HUES64 (cell line): ENCODE measurements around the gene MEIS2.

Experiments
- H3K27ac ChIP-seq: 2 replicates; pipeline ENCODE4 v1.7.0; 2013; ENCODE audit warnings: low read depth, low read length, inconsistent platforms
- H3K27me3 ChIP-seq: 2 replicates; pipeline ENCODE4 v1.6.1; 2013; ENCODE audit warnings: mild to moderate bottlenecking, low read length; ENCODE audit not compliant: insufficient read depth
- H3K36me3 ChIP-seq: 2 replicates; pipeline ENCODE4 v1.6.1; 2013; ENCODE audit warnings: mild to moderate bottlenecking, low read length; ENCODE audit not compliant: insufficient read depth
- H3K4me1 ChIP-seq: 2 replicates; pipeline ENCODE4 v1.6.1; 2013; ENCODE audit warnings: mild to moderate bottlenecking, low read length, moderate library complexity; ENCODE audit not compliant: insufficient read depth
- H3K4me3 ChIP-seq: 2 replicates; pipeline ENCODE4 v1.5.1; 2013; ENCODE audit warnings: mild to moderate bottlenecking, low read length, moderate library complexity
- H3K9ac ChIP-seq: 2 replicates; pipeline ENCODE4 v1.6.1; 2013; ENCODE audit warnings: mild to moderate bottlenecking, low read depth, low read length
- H3K9me3 ChIP-seq: 2 replicates; pipeline ENCODE4 v1.6.1; 2013; ENCODE audit warnings: low read depth, low read length; ENCODE audit not compliant: insufficient read depth
- WGBS: fragments of 150-250, 120-280 bp; methylation state at CpG from one replicate; pipeline ENCODE4 v1.1.7; 2013; ENCODE audit warnings: missing lambda C conversion rate; 5-methylcytosine and 5-hydroxymethylcytosine counted together

Gene MEIS2

GRCh38 chr15:37072181-37072580 lies 28.2 kb downstream of the MEIS2 start:
- Histone ChIP-seq H3K27ac (no peak overlapping the region), H3K36me3 (no peaks in the 10 kb centered on the region), H3K9ac (no peak overlapping the region), H3K9me3 (no peaks in the 10 kb centered on the region), H3K4me1 (no peaks in the 10 kb centered on the region), H3K4me3 (no peak overlapping the region), H3K27me3 (no peaks in the 10 kb centered on the region)
- 89% methylated on average over 1 of the region's 1 CpG for WGBS

- Histone ChIP-seq H3K9ac (no peak overlapping the region), H3K27ac (no peak overlapping the region), H3K4me3 (no peak overlapping the region), H3K4me1 (no peaks in the 10 kb centered on the region), H3K36me3 (no peaks in the 10 kb centered on the region), H3K27me3 (no peaks in the 10 kb centered on the region), H3K9me3 (no peaks in the 10 kb centered on the region)
- WGBS, result 91% methylated on average over 3 of the region's 3 CpGs
These were observed 29.2 kb downstream of the MEIS2 start for GRCh38 chr15:37071134-37071533.

- WGBS, result 86% methylated on average over 2 of the region's 2 CpGs
- no peak overlapping the region for H3K4me3 ChIP-seq
- H3K27ac ChIP-seq, result no peak overlapping the region
- H3K9me3 ChIP-seq, result no peaks in the 10 kb centered on the region
- H3K27me3 ChIP-seq, result no peaks in the 10 kb centered on the region
- H3K9ac ChIP-seq, result no peak overlapping the region
- H3K4me1 ChIP-seq, result no peaks in the 10 kb centered on the region
- H3K36me3 ChIP-seq, result no peaks in the 10 kb centered on the region
These were observed 29.7 kb downstream of the MEIS2 start for GRCh38 chr15:37070686-37071085.

GRCh38 chr15:37061996-37062395 lies 38.4 kb downstream of the MEIS2 start:
- no peak overlapping the region for H3K4me3 ChIP-seq
- H3K4me1 ChIP-seq, result peaks cover 17% of the 10 kb centered on the region
- 94% methylated on average over 1 of the region's 1 CpG for WGBS

GRCh38 chr15:37059086-37059485 lies 41.3 kb downstream of the MEIS2 start:
- Histone ChIP-seq H3K4me1 (peaks cover 36% of the 10 kb centered on the region), H3K36me3 (no peaks in the 10 kb centered on the region), H3K4me3 (no peak overlapping the region), H3K9me3 (no peaks in the 10 kb centered on the region), H3K9ac (no peak overlapping the region), H3K27me3 (no peaks in the 10 kb centered on the region), H3K27ac (no peak overlapping the region)
- 89% methylated on average over 1 of the region's 2 CpGs for WGBS

More at GRCh38 chr15:37061996-37062395, 38.4 kb downstream of the MEIS2 start:
- Histone ChIP-seq H3K36me3 (no peaks in the 10 kb centered on the region), H3K27me3 (no peaks in the 10 kb centered on the region), H3K27ac (no peak overlapping the region), H3K9me3 (no peaks in the 10 kb centered on the region), H3K9ac (no peak overlapping the region)

GRCh38 chr15:37058316-37058985 lies 41.9 kb downstream of the MEIS2 start:
- Histone ChIP-seq H3K27me3 (no peaks in the 10 kb centered on the region), H3K4me1 (peaks cover 36% of the 10 kb centered on the region), H3K9me3 (no peaks in the 10 kb centered on the region), H3K9ac (no peak overlapping the region), H3K4me3 (no peak overlapping the region), H3K36me3 (no peaks in the 10 kb centered on the region), H3K27ac (no peak overlapping the region; the same call in 1 of the 2 replicates)
- WGBS, result 48% methylated on average over 6 of the region's 6 CpGs

- Histone ChIP-seq H3K27me3 (no peaks in the 10 kb centered on the region), H3K36me3 (no peaks in the 10 kb centered on the region), H3K27ac (no peak overlapping the region; the same call in 1 of the 2 replicates), H3K4me1 (peaks cover 36% of the 10 kb centered on the region), H3K4me3 (no peak overlapping the region), H3K9ac (no peak overlapping the region), H3K9me3 (no peaks in the 10 kb centered on the region)
- WGBS, result 85% methylated on average over 6 of the region's 9 CpGs
These were observed 42.5 kb downstream of the MEIS2 start for GRCh38 chr15:37057831-37058230.

- Histone ChIP-seq H3K9ac (no peak overlapping the region), H3K4me3 (no peak overlapping the region), H3K9me3 (no peaks in the 10 kb centered on the region), H3K27ac (no peak overlapping the region), H3K27me3 (no peaks in the 10 kb centered on the region), H3K36me3 (no peaks in the 10 kb centered on the region), H3K4me1 (peaks cover 36% of the 10 kb centered on the region)
- 82% methylated on average over 7 of the region's 7 CpGs for WGBS
These were observed 43.1 kb downstream of the MEIS2 start for GRCh38 chr15:37057256-37057655.

- peak overlapping the region; percentile 4; the same call in 1 of the 2 replicates for H3K27ac ChIP-seq
- H3K36me3 ChIP-seq, result no peaks in the 10 kb centered on the region
These were observed 43.9 kb downstream of the MEIS2 start for GRCh38 chr15:37056177-37057121.

GRCh38 chr15:37055481-37055880 lies 44.9 kb downstream of the MEIS2 start:
- H3K9me3 ChIP-seq, result peaks cover 3% of the 10 kb centered on the region; the same call in 1 of the 2 replicates
- H3K9ac ChIP-seq, result no peak overlapping the region
- no peak overlapping the region for H3K27ac ChIP-seq
- H3K27me3 ChIP-seq, result no peaks in the 10 kb centered on the region
- H3K4me3 ChIP-seq, result no peak overlapping the region
- 78% methylated on average over 8 of the region's 8 CpGs for WGBS
- H3K4me1 ChIP-seq, result peaks cover 36% of the 10 kb centered on the region
- H3K36me3 ChIP-seq, result no peaks in the 10 kb centered on the region

More at GRCh38 chr15:37056177-37057121, 43.9 kb downstream of the MEIS2 start:
- no peaks in the 10 kb centered on the region for H3K9me3 ChIP-seq
- peaks cover 36% of the 10 kb centered on the region for H3K4me1 ChIP-seq
- H3K27me3 ChIP-seq, result no peaks in the 10 kb centered on the region
- no peak overlapping the region for H3K4me3 ChIP-seq
- no peak overlapping the region for H3K9ac ChIP-seq
- 59% methylated on average over 21 of the region's 21 CpGs for WGBS

- 85% methylated on average over 7 of the region's 7 CpGs for WGBS
- H3K36me3 ChIP-seq, result no peaks in the 10 kb centered on the region
- H3K4me3 ChIP-seq, result no peak overlapping the region
- H3K4me1 ChIP-seq, result peaks cover 36% of the 10 kb centered on the region
- no peaks in the 10 kb centered on the region for H3K27me3 ChIP-seq
- H3K9me3 ChIP-seq, result peaks cover 3% of the 10 kb centered on the region; the same call in 1 of the 2 replicates
- no peak overlapping the region for H3K27ac ChIP-seq
- H3K9ac ChIP-seq, result no peak overlapping the region
These were observed 46.0 kb downstream of the MEIS2 start for GRCh38 chr15:37054336-37054735.
